K562 (cell line): ENCODE measurements around the gene GAB2. TPM values are rescaled to one million over a fixed set of nuclear protein-coding genes. Genes with fewer than 3 reads are reported as not detected.

Source experiments
- CBFA2T2 ChIP-seq: fragments of 450-650 bp; conservative IDR thresholded peaks from 2 replicates; pipeline ENCODE4 v1.6.1; 2017; ENCODE audit warnings: mild to moderate bottlenecking
- CC2D1A ChIP-seq: fragments of 450-650 bp; IDR thresholded peaks from 2 replicates; pipeline ENCODE4 v1.6.1; 2017; ENCODE audit warnings: mild to moderate bottlenecking
- HOXB6 ChIP-seq: fragments of 250-450 bp; sonication (Bioruptor Pico); IDR thresholded peaks from 2 replicates; pipeline ENCODE4 v1.5.1; 2022; ENCODE audit warnings: mild to moderate bottlenecking, borderline replicate concordance
- JUN ChIP-seq, 2 experiments: sonication (generic) in 1 of 2; formaldehyde crosslinking in 1 of 2; IDR thresholded peaks; 2 replicates each; pipeline versions ENCODE4 v1.6.1 to v1.8.0; 2012 to 2022; ENCODE audit warnings: borderline replicate concordance in 2 of 2, mild to moderate bottlenecking in 2 of 2, improper control_type of control experiment in 1 of 2, low read depth in 1 of 2, low read length in 1 of 2, missing genetic modification reagents in 1 of 2
- MCM5 ChIP-seq: fragments of 450-650 bp; IDR thresholded peaks from 2 replicates; pipeline ENCODE4 v1.6.1; 2016; ENCODE audit warnings: low read depth
- NRF1 ChIP-seq, 2 experiments: fragments of 450-650 bp; IDR thresholded peaks in 1 of 2; conservative IDR thresholded peaks in 1 of 2; 2 replicates each; pipeline ENCODE4 v1.6.1; 2014; ENCODE audit warnings: mild to moderate bottlenecking in 2 of 2
- SMAD4 ChIP-seq: fragments of 250-450 bp; sonication (Bioruptor Pico); conservative IDR thresholded peaks from 2 replicates; pipeline ENCODE4 v1.8.0; 2021; ENCODE audit warnings: inconsistent platforms, mild to moderate bottlenecking, moderate library complexity
- UBTF ChIP-seq, 2 experiments: IDR thresholded peaks; 2 replicates each; pipeline ENCODE4 v1.6.1; 2012; ENCODE audit warnings: improper control_type of control experiment in 2 of 2, low read depth in 2 of 2, low read length in 2 of 2, borderline replicate concordance in 1 of 2
- ZNF174 ChIP-seq: fragments of 250-450 bp; sonication (Bioruptor Pico); IDR thresholded peaks from 2 replicates; pipeline ENCODE4 v1.4.0; 2020; ENCODE audit warnings: mild to moderate bottlenecking
- ZNF282 ChIP-seq: sonication (generic); formaldehyde crosslinking; IDR thresholded peaks from 2 replicates; pipeline ENCODE4 v1.8.1; 2023; ENCODE audit warnings: missing genetic modification reagents
- ZNF407 ChIP-seq: fragments of 450-650 bp; IDR thresholded peaks from 2 replicates; pipeline ENCODE4 v1.6.1; 2016; ENCODE audit warnings: low read depth
- polyA plus RNA-seq, 8 experiments: library from polyadenylated mRNA; depleted of rRNA in 4 of 8; stranded (reverse) in 5 of 8; unstranded in 3 of 8; fragments of >200 nt; fragmentation: Nextera tagmentation in 2 of 8; fragmentation: Illumina TruSeq in 1 of 8; extraction: Ambion mirVana in 2 of 8; extraction: Trizol in 1 of 8; gene quantifications; 2 replicates each; pipeline versions ENCODE4 v1.2.1 to v1.2.3, GENCODE V29; 2011 to 2014; ENCODE audit warnings: inconsistent platforms in 1 of 8, missing spikeins in 1 of 8
- total RNA-seq, 7 experiments: library from RNA; depleted of rRNA in 6 of 7; stranded (reverse); fragments of >200 nt in 6 of 7; fragmentation: Illumina TruSeq in 2 of 7; extraction: Trizol in 2 of 7; gene quantifications; 2 replicates each; pipeline versions ENCODE4 v1.2.1 to v1.2.3, GENCODE V29; 2011 to 2021; ENCODE audit warnings: low replicate concordance in 1 of 7
- TF ChIP-seq, protein P1 (sequence below): sonication (generic); formaldehyde crosslinking; IDR thresholded peaks from 2 replicates; pipeline ENCODE4 v1.8.0; 2022; ENCODE audit warnings: mild to moderate bottlenecking, missing genetic modification reagents
- TF ChIP-seq, protein P2 (sequence below): IDR thresholded peaks from 2 replicates; pipeline ENCODE4 v1.6.1; 2011; ENCODE audit not compliant: insufficient read length; ENCODE audit errors: extremely low read depth
- TF ChIP-seq, protein P3 (sequence below): fragments of 250-450 bp; sonication (Bioruptor Pico); IDR thresholded peaks from 2 replicates; pipeline ENCODE4 v1.8.0; 2021; ENCODE audit warnings: mild to moderate bottlenecking, moderate library complexity

GAB2 gene
- total and polyA plus RNA-seq, 9 of the 15 experiments (the other 6 are each of a cell fraction or from before 2014, with no cell fraction given): 2.3 to 35.2 (median 16.1) TPM

DNA sequence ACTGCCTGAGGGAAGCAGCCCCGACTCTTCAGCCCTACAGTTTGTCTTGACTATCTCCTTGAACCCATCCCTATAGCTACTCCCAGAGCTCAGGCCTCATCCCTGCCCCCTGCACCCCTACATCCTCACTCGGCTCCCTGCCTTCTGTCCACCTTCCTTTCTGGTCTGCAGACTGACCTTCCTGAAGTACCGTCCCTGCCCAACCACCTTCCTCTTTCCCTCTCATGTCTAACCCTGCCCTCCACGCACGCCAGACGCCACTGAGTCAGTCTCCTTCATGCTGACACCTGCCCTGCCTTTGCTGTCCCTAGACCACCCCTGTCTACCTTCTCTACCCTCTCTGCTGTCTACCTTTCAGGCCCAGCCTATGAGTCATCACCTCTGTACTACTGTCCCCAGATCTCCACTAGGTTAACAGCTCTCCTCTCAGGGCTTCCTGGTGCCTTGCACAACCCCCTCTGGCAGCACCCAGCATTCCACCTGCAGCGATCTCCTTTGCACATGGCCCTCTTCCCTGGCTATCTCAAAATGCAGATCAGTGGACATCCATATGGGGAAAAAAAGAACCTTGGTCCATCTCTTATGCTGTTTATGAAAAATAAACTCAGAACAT lies 238.1 kb downstream of the GAB2 start (continued):
- no peak; the same call in 1 of the 2 replicates for TF ChIP-seq JUN (IDR thresholded peaks at IDR 0.05; ENCODE audit: borderline replicate concordance, low read depth, low read length)
- no peak for TF ChIP-seq JUN (CRISPR knock-in tag; IDR thresholded peaks at IDR 0.05; ENCODE audit: borderline replicate concordance)
- no peak for TF ChIP-seq ZNF282 (CRISPR knock-in tag)
- no peak for TF ChIP-seq ZNF174 (CRISPR knock-in tag)
- TF ChIP-seq, protein P1, sequence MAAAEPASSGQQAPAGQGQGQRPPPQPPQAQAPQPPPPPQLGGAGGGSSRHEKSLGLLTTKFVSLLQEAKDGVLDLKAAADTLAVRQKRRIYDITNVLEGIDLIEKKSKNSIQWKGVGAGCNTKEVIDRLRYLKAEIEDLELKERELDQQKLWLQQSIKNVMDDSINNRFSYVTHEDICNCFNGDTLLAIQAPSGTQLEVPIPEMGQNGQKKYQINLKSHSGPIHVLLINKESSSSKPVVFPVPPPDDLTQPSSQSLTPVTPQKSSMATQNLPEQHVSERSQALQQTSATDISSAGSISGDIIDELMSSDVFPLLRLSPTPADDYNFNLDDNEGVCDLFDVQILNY (CRISPR knock-in tag): no peak
- no peak; the same call in 1 of the 2 replicates for TF ChIP-seq CBFA2T2
- no peak for TF ChIP-seq SMAD4 (CRISPR knock-in tag)
- TF ChIP-seq, protein P2, sequence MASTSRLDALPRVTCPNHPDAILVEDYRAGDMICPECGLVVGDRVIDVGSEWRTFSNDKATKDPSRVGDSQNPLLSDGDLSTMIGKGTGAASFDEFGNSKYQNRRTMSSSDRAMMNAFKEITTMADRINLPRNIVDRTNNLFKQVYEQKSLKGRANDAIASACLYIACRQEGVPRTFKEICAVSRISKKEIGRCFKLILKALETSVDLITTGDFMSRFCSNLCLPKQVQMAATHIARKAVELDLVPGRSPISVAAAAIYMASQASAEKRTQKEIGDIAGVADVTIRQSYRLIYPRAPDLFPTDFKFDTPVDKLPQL: no peak
- TF ChIP-seq, protein P3, sequence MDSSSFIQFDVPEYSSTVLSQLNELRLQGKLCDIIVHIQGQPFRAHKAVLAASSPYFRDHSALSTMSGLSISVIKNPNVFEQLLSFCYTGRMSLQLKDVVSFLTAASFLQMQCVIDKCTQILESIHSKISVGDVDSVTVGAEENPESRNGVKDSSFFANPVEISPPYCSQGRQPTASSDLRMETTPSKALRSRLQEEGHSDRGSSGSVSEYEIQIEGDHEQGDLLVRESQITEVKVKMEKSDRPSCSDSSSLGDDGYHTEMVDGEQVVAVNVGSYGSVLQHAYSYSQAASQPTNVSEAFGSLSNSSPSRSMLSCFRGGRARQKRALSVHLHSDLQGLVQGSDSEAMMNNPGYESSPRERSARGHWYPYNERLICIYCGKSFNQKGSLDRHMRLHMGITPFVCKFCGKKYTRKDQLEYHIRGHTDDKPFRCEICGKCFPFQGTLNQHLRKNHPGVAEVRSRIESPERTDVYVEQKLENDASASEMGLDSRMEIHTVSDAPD: no peak
- no peak for TF ChIP-seq CC2D1A
- TF ChIP-seq MCM5: no peak
- no peak for TF ChIP-seq ZNF407
- no peak for TF ChIP-seq UBTF (IDR thresholded peaks at IDR 0.05; ENCODE audit: borderline replicate concordance in 1 of 2, low read depth in 2 of 2, low read length in 2 of 2)
- no peak for TF ChIP-seq HOXB6 (CRISPR knock-in tag)
- no peak for TF ChIP-seq NRF1 (conservative IDR thresholded peaks at IDR 0.05 in 1 of 2, IDR thresholded peaks at IDR 0.05 in 1 of 2)
